SK-MEL-5 (cell line): ENCODE data around the gene TSPAN9. TPM values are rescaled to one million over a fixed set of nuclear protein-coding genes. Genes with fewer than 3 reads are reported as not detected.

ENCODE experiments used
- DNase-seq: peaks from one replicate; pipeline ENCODE4 v3.0.0-alpha.2; 2016; ENCODE audit warnings: low read depth, low spot score
- in situ Hi-C: cut with HindIII; loops from 2 replicates; pipeline ENCODE4 v1.10.0; 2016; ENCODE audit warnings: low sequenced_read_pairs, high pct_unique_total_duplicates, low pct_unique_long_range_greater_than_20kb
- total RNA-seq: library from RNA; depleted of rRNA; stranded (reverse); fragments of >200 nt; shearing (Covaris generic); gene quantifications from 2 replicates; pipeline ENCODE4 v1.2.3, GENCODE V29; 2014

The TSPAN9 gene
- total RNA-seq, 1 experiment from 2014 or later = 14.2 TPM

- peak; percentile 7 for DNase-seq
Observed at GRCh38 chr12:3199551-3200031, 122.4 kb downstream of the TSPAN9 start.

GRCh38 chr12:3200032-3200617 lies 122.9 kb downstream of the TSPAN9 start:
- peak; percentile 14 for DNase-seq

More at GRCh38 chr12:3199551-3200031, 122.4 kb downstream of the TSPAN9 start:
- in situ Hi-C loops = no loop called here

GRCh38 chr12:3200814-3201233 lies 123.6 kb downstream of the TSPAN9 start:
- no peak for DNase-seq
- in situ Hi-C loops = no loop called here

More at GRCh38 chr12:3200032-3200617, 122.9 kb downstream of the TSPAN9 start:
- in situ Hi-C loops = no loop called here

- in situ Hi-C loops = no loop called here
- DNase-seq = no peak
Observed at GRCh38 chr12:3201339-3202051, 124.3 kb downstream of the TSPAN9 start.

GRCh38 chr12:3202096-3202495 lies 124.9 kb downstream of the TSPAN9 start:
- in situ Hi-C loops = no loop called here
- no peak for DNase-seq

GRCh38 chr12:3202734-3203446 lies 125.7 kb downstream of the TSPAN9 start:
- peak; percentile 61 for DNase-seq
- in situ Hi-C loops = no loop called here

- in situ Hi-C loops = no loop called here
- DNase-seq = no peak
Observed at GRCh38 chr12:3203713-3204112, 126.5 kb downstream of the TSPAN9 start.

GRCh38 chr12:3204143-3204542 lies 127.0 kb downstream of the TSPAN9 start:
- in situ Hi-C loops = no loop called here
- DNase-seq = no peak

- no peak for DNase-seq
- in situ Hi-C loops = no loop called here
Observed at GRCh38 chr12:3204730-3205531, 127.8 kb downstream of the TSPAN9 start.

GRCh38 chr12:3205742-3206519 lies 128.8 kb downstream of the TSPAN9 start:
- in situ Hi-C loops = no loop called here
- no peak for DNase-seq

- in situ Hi-C loops = no loop called here
- DNase-seq = no peak
Observed at GRCh38 chr12:3206536-3207072, 129.4 kb downstream of the TSPAN9 start.

GRCh38 chr12:3207175-3207574 lies 130.0 kb downstream of the TSPAN9 start:
- DNase-seq = no peak
- in situ Hi-C loops = no loop called here

- in situ Hi-C loops = no loop called here
- DNase-seq = peak; percentile 14
Observed at GRCh38 chr12:3207858-3208257, 130.7 kb downstream of the TSPAN9 start.

- in situ Hi-C loops = no loop called here
- DNase-seq = no peak
Observed at GRCh38 chr12:3213188-3213587, 136.0 kb downstream of the TSPAN9 start.

GRCh38 chr12:3213768-3214167 lies 136.6 kb downstream of the TSPAN9 start:
- in situ Hi-C loops = no loop called here

GRCh38 chr12:3214526-3215365 lies 137.6 kb downstream of the TSPAN9 start:
- no peak for DNase-seq
- in situ Hi-C loops = no loop called here

More at GRCh38 chr12:3213768-3214167, 136.6 kb downstream of the TSPAN9 start:
- DNase-seq = no peak
